ENCODE results near the gene RALGPS1. TPM values are rescaled to one million over a fixed set of nuclear protein-coding genes. Genes with fewer than 3 reads are reported as not detected.

RALGPS1 gene
- total and polyA plus RNA-seq, 2 of the 8 experiments (the other 6 are each of a cell fraction or from before 2014, with no cell fraction given), result 20.0 to 23.5 TPM

DNA sequence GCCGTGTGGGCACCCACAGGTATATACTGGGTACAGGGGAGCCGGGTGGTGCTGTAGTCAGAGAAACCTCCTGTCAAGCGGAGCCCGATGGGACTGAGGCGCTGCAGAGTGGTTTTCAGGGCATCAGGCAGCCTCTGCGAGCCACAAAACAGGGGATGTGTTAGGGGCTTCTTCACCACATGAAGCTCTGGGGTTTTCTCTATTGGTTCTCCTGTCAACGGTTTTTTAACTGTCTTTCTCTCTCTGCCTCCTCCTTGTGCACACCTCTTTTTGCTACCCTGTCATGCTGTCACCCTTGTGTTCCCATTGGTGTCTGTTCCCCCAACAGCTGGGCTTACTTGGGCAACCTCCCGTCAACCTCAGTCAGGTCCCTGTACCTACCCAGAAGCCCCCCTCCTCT is 19.9 kb downstream of the RALGPS1 start (continued):
- TF ChIP-seq GABPA (IDR thresholded peaks at IDR 0.05; ENCODE audit: borderline replicate concordance, insufficient read depth, low read length) (no peak), CEBPB (IDR thresholded peaks at IDR 0.05; ENCODE audit: low read depth, low read length) (no peak), SRF (IDR thresholded peaks at IDR 0.05; ENCODE audit: low read depth, low read length) (no peak), NANOG (IDR thresholded peaks at IDR 0.05; ENCODE audit: insufficient read depth, low read depth, low read length, poor library complexity, severe bottlenecking) (no peak), POU5F1 (IDR thresholded peaks at IDR 0.05; ENCODE audit: low read depth, low read length) (no peak), POLR2A (IDR thresholded peaks at IDR 0.05; ENCODE audit: control extremely low read depth in 1 of 2, low read depth in 2 of 2, low read length in 2 of 2) (no peak)
- TF ChIP-seq, protein P1, sequence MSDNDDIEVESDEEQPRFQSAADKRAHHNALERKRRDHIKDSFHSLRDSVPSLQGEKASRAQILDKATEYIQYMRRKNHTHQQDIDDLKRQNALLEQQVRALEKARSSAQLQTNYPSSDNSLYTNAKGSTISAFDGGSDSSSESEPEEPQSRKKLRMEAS (IDR thresholded peaks at IDR 0.05), result no peak

All from H1 (cell line).